ENCODE measurements around the gene PRELID2.
A peak's percentile ranks its signal among the peaks of the same experiment; 100 is the strongest.
"Not testable (repeated sequence)": the region's sequence is repeated elsewhere in the genome, so short reads cannot be mapped to it uniquely, and the experiment has no call there.

PRELID2 gene

GRCh38 chr5:145834917-145835847, at the start of gene PRELID2:
TSS of gene PRELID2 (minus strand) at chr5:145835342. CDS start at chr5:145835251, 91 bp downstream.
- DNase-seq: peak; percentile 74

DNA sequence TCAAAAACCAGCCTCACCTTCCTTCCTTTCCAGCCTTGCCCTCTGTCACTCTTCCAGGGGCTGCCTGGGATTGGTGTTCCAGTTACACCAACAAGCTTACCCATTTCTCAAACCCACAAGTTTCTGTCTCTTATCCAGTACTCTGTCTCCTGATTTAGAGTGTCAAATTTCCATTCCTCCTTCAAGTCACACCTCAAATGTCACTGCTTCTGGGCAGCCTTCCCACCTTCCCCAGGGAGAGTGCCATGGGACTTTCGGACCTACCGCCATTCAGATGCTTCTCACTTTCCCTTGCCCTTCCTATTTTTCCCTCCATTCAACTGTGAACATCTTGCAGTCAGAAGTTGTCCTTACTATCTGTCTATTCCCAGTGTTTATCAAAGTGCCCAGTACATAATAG, 39.6 kb upstream of the PRELID2 start:
- no peak for DNase-seq

DNA sequence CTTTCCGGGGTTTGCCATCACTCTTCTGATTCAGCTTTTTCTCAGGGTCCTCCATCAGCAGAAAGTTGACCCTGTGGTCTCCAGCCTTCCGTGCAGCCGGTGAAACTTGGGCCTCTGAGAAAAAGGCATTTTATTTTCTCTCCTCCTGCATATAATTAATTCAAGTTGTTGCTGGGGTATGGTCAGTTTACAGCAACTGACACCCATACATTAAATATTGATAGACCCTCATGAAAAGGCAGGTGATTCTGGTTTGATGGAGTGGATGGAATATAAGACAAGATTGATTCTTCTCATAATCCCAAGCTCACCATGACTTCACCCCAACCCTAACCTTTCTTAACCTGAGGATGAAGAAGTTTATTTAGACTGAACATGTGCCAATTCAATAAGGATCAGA, 37.8 kb upstream of the PRELID2 start, which contains the start of gene GRXCR2:
Gene GRXCR2 (minus strand): TSS at position 101 of the 400 bp plus-strand sequence. CDS start 46 bp downstream, at position 55.
- DNase-seq: no peak

- no peak for DNase-seq
Observed at GRCh38 chr5:145872486-145872885, 37.3 kb upstream of the PRELID2 start.

DNA sequence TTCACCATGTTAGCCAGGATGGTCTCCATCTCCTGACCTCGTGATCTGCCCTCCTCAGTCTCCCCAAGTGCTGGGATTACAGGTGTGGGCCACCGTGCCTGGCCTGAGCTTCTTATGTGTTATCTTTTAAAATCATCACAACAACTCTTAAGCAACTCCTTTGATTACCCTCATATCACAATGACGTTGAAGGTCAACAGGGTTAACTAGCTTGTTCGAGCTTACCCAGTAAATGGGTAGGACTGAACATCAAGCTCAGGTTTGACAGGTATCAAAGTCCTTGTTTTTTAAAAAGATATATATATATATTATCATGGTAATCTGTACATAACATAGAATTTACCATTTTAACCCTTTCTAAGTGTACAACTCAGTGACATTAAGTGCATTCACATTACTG, 34.6 kb upstream of the PRELID2 start:
- no peak for DNase-seq

- DNase-seq: no peak
Observed at GRCh38 chr5:145867806-145868205, 32.7 kb upstream of the PRELID2 start.

- DNase-seq: not testable (repeated sequence)
Observed at GRCh38 chr5:145864432-145864831, 29.3 kb upstream of the PRELID2 start.

- no peak for DNase-seq
Observed at GRCh38 chr5:145863003-145863402, 27.9 kb upstream of the PRELID2 start.

DNA sequence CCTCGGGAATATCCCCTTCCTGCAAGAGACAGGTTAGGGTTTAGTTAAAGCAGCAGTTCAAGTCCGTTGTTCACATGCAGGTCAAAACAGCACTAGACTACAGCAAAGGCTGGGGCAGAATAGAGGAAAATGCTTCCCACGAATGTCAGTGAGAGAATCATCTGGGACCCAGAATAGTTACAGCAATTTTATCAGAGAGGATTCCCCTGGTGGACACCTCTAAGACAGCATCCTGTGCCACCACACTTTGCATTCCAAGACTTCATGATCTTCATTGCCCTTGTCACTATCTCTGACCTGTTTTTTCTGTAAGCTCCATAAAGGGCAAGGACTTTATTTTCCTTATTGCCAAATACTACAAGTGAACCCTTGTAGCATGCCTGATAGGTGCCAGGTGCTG, 24.8 kb upstream of the PRELID2 start:
- DNase-seq: no peak

DNA sequence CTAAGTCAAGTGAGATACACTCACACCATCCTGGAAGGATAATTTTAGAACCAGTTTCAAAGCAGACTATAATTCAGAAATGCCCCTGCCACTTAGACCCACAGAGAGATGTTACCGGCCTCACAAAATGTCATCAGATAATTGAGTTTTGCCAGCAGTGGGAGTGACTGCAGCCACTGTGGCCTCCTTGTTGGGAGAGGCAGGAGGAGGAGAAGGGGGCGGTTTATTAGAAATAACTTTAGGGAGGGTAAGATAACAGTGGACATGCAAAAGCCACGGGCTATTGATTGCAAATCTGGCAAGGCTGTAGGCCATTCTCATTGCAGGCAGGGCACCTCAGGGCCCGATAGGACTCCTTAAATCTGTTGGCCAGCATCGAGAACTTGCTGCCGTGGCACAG, 24.3 kb upstream of the PRELID2 start:
- DNase-seq: no peak

DNA sequence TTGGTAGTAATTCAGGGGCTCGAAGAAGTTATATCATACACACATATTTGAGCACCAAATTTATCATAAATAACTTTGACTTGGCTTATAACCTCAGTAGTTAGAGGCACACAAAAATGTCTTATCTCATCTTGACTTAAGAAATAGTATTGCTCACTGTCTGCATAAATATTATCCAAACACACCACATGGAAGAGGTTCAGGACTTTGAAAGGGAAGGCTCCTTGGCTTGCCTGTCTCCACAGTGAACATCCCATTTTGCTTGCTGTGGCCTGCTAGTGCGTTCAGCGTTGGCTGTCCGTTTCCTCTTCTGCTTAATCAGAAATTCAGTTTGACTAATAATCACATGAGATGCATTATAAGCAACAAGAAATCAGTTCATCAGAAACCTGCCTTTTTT, 23.8 kb upstream of the PRELID2 start:
- DNase-seq: no peak

GRCh38 chr5:145856285-145856818, 21.2 kb upstream of the PRELID2 start:
- DNase-seq: no peak

DNA sequence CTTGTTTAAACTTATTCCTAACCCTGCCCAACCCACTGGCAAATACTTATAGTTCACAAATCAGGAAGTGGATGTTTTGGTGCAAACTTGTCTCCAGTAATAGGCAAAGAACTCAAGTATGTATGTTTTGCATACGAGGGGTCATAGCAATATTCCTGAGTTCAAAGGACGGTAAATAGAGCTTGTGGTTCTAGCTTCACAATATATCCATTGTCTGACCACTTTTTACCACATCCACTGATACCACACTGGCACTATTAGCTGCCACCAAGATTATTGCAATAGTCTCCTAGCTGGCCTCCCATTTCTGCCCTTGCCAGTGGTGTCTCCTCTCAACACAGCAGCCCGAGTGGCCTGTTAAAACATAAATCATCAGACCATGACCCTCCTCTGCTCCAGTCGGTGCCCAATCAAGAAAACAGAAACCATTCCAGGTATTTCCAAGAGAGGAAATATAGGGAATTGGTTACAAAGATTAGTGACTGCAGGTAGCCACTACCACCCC, 20.7 kb upstream of the PRELID2 start:
- no peak for DNase-seq

DNA sequence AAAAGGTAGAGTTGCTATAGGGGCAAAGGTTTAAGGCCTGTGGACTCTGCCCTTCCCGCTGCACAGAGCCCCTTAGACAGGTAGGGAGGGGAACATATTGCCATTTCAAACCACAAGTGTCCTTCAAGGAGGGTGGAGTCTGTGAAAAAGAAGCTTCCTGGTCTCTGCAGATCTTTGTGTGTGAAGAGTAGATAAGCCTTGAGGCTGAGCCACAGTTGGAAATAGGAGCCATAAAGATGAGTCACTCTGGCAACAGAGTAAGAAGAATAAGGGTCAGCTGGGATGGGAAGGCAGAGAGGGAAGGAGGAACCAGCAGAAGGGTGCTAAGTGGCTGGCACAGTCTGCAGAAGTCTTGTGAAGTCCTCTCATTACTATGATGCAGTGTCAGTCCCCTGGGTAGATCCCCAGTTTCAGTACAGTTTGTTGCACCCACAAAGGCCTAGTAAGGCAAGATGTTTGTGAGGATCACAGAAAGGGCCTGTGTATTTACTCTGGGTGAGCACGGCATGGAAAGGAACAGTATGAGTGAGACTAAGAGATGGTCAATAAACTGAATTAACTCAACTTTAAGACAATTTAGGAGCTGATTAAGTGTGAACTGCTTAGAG, 19.6 kb upstream of the PRELID2 start:
- DNase-seq: peak; percentile 31

GRCh38 chr5:145853781-145854376, 18.7 kb upstream of the PRELID2 start:
- DNase-seq: no peak

- no peak for DNase-seq
Observed at GRCh38 chr5:145852990-145853389, 17.8 kb upstream of the PRELID2 start.

DNA sequence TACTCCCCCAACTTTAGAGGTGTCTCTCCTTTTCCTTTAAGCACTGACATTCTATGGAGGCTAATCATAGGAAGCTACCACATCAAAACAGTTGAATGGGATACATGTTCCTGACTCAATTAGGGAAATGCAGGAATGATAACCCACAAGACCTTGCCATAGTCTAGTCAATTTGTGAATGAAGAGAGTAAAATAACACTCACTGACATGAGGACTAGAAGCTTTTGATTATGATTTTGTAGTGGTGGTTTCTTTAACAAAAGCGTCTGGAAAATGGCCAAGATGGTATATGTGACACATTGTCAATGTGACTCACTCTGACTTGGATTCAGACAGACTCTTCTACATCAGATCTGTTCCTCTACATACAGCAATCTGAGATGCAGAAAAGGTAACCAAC, 13.7 kb upstream of the PRELID2 start:
- DNase-seq: no peak

DNA sequence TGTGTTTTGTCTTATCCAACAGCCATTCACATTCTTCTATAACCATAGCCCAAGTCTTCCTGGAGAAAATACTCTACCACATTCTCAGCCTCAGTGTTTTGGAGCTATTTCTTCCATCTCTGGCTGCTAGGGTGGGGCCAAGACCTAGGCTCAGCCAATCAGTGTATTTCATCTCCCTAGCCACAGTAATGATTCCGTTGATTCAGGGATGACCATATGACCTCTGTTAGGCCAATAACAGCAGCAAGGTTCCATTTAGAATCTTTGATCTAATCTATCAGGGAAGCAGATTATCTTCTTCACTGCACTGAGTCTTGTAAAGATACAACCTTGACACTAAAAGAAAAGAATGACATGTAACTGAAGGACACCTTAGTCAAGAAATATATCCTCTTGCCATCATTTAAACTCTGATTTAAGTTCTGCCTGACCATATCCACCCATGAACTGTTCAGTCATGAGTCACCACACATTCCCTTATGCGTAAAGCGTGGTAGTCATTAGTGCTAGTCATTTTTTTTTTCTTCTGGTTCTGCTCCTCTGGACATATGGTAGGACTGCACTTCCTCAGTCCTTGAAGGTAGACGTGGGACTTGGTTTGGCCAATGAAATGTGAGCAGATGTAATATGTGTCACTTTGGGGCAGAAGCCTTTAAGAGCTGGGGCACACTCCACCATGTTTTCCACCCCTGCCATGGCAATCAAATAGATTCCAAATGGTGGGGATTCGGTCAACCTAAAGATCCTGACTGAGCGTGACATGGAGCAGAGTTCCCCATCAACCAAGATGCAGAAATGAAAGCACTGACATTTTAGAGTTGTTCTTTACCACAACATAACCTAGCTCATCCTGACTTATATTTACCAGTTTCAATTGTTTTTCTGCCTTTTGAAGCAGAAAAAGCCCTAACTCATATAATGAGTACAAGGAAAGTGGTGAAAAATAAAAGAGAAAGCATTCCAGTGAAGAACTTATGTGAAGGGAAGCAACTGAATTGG, 12.7 kb upstream of the PRELID2 start:
- peak; percentile 27 for DNase-seq

- DNase-seq: no peak
Observed at GRCh38 chr5:145846081-145846480, 10.9 kb upstream of the PRELID2 start.

- DNase-seq: no peak
Observed at GRCh38 chr5:145841299-145841698, 6.2 kb upstream of the PRELID2 start.

- DNase-seq: no peak
Observed at GRCh38 chr5:145840458-145841132, 5.5 kb upstream of the PRELID2 start.
